CD4-positive, alpha-beta T cell treated with Interleukin-17A for 1 hour (primary cell): Measurements from ENCODE around the gene MSANTD1.

Source experiments
- DNase-seq: peaks from one replicate; pipeline ENCODE4 v3.0.0-alpha.2; 2020

Gene MSANTD1

GRCh38 chr4:3304831-3305609, 56.1 kb downstream of the MSANTD1 start:
- DNase-seq: no peak

GRCh38 chr4:3305610-3306371, 56.8 kb downstream of the MSANTD1 start:
- DNase-seq: no peak
